Umbilical cord (tissue), 2 donors: ENCODE data around the gene SBDS. TPM values are rescaled to one million over a fixed set of nuclear protein-coding genes. Genes with fewer than 3 reads are reported as not detected.

Experiments used
- DNase-seq: peaks from one replicate; pipeline ENCODE4 v3.0.0-alpha.2; 2015; ENCODE audit warnings: low spot score
- total RNA-seq: library from RNA; depleted of rRNA; stranded (reverse); fragments of >200 nt; gene quantifications from one replicate; pipeline ENCODE4 v1.2.3, GENCODE V29; 2014; ENCODE audit warnings: low replicate concordance; ENCODE audit not compliant: insufficient read depth

The SBDS gene
- total RNA-seq, 1 donor from 2014 or later, result 117 TPM

- no peak for DNase-seq
Measured at GRCh38 chr7:66946545-66946944, 48.8 kb downstream of the SBDS start.

DNA sequence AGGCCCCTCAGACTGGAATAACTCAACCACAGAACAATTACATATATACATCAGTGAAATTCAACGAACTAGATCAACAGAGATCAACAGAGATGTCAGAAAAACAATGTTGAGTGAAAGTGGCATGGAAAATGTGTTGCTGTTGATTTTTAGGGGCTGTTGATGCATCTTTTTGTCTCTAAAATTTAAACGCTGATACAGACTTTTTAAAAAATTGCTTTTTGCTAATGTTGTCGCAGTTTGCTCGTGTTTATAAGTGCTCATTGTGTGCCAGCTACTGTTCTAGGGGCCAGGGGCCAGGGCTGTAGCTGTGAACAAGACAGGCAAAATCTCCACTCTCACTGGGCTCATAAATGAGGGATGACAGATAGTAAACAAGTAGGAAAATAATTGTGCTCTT lies 56.1 kb downstream of the SBDS start:
- no peak for DNase-seq

DNA sequence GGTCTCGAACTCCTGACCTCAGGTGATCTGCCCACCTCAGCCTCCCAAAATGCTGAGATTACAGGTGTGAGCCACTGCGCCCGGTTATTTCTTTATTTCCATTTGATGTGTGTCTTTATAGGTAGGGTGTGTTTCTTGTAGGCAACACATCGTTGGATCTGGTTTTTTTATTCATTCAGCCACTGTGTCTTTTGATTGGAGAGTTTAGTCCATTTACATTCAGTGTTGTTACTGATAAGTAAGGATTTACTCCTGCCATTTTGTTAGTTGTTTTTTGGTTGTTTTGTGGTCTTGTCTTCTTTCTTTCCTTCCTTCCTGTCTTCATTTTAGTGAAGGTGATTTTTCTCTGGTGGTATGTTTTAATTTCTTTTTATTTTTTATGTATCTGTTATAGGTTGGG lies 57.4 kb downstream of the SBDS start:
- DNase-seq, result no peak

Other genes with a start within 250 kb of the SBDS start
- 83.5 TPM for gene TMEM248, start 74.4 kb downstream of the SBDS start, total RNA-seq
- 7.7 TPM for gene TYW1, start 1.2 kb upstream of the SBDS start, total RNA-seq